ENCODE data around the gene VGLL4.

GRCh38 chr3:11661827-11662226, 18.1 kb upstream of the VGLL4 start:
- TF ChIP-seq CTCF (IDR thresholded peaks at IDR 0.05) (no peak), POLR2A (IDR thresholded peaks at IDR 0.05) (no peak)
